Thoracic aorta (tissue), 2 donors: ENCODE data around the gene MS4A8. TPM values are rescaled to one million over a fixed set of nuclear protein-coding genes. Genes with fewer than 3 reads are reported as not detected.
"Not testable (repeated sequence)": the region's sequence is repeated elsewhere in the genome, so short reads cannot be mapped to it uniquely, and the experiment has no call there.

ENCODE experiments used
- ATAC-seq: fragments of 150-250 bp; one replicate; pipeline ENCODE4 v1.8.0; 2017; ENCODE audit warnings: low read depth; ENCODE audit not compliant: insufficient number of reproducible peaks, low FRiP score
- DNase-seq: peaks from one replicate; pipeline ENCODE4 v3.0.0-alpha.2; 2020; ENCODE audit warnings: low spot score
- H3K27ac ChIP-seq, 2 donors: fragments of 200-600 bp; sonication (generic); 1 replicate in 1 of 2; 2 replicates in 1 of 2; pipeline ENCODE4 v1.5.1; 2016; ENCODE audit warnings: mild to moderate bottlenecking in 2 of 2, moderate library complexity in 2 of 2
- H3K27me3 ChIP-seq: fragments of 200-600 bp; sonication (generic); replicated peaks from 2 replicates; pipeline ENCODE4 v1.6.0; 2016; ENCODE audit warnings: mild to moderate bottlenecking; ENCODE audit not compliant: insufficient read depth
- H3K36me3 ChIP-seq: fragments of 200-600 bp; sonication (generic); one replicate; pipeline ENCODE4 v1.5.1; 2016
- H3K4me1 ChIP-seq, 2 donors: fragments of 200-600 bp; sonication (generic); 1 replicate in 1 of 2; 2 replicates in 1 of 2; pipeline versions ENCODE4 v1.5.1 to v1.6.0; 2016; ENCODE audit warnings: low read depth in 2 of 2, mild to moderate bottlenecking in 1 of 2; ENCODE audit not compliant: control insufficient read depth in 1 of 2
- H3K4me3 ChIP-seq: fragments of 200-600 bp; sonication (generic); 2 replicates; pipeline ENCODE4 v1.5.1; 2016; ENCODE audit warnings: mild to moderate bottlenecking
- H3K9me3 ChIP-seq: fragments of 200-600 bp; sonication (generic); 2 replicates; pipeline ENCODE4 v1.5.1; 2016
- total RNA-seq, 2 donors: library from RNA; depleted of rRNA; stranded (reverse); fragments of >200 nt; gene quantifications; one replicate each; pipeline versions ENCODE4 v1.1.0 to v1.2.3, GENCODE V29; 2016
- TF ChIP-seq, protein P1 (sequence below): fragments of 200-600 bp; sonication (generic); IDR thresholded peaks from one replicate; pipeline ENCODE4 v1.5.1; 2019; ENCODE audit warnings: antibody characterized with exemption

The MS4A8 gene
- total RNA-seq, 2 donors from 2014 or later = not detected

DNA sequence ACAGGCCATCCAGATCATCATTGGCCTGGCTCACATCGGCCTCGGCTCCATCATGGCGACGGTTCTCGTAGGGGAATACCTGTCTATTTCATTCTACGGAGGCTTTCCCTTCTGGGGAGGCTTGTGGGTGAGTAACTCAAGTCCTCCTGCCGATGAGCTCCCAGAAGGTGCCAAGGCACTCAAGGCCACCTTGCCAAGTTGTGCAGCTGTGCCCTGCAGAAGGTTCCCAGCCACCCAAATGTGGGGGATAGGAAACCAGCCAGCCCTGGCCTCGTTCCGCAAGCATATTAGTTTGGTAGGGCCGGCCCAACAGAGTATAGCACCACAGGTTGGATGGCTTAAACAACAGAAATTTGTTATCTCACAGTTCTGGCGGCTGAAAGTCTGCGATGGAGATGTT, 4.0 kb downstream of the MS4A8 start:
- TF ChIP-seq, protein P1, sequence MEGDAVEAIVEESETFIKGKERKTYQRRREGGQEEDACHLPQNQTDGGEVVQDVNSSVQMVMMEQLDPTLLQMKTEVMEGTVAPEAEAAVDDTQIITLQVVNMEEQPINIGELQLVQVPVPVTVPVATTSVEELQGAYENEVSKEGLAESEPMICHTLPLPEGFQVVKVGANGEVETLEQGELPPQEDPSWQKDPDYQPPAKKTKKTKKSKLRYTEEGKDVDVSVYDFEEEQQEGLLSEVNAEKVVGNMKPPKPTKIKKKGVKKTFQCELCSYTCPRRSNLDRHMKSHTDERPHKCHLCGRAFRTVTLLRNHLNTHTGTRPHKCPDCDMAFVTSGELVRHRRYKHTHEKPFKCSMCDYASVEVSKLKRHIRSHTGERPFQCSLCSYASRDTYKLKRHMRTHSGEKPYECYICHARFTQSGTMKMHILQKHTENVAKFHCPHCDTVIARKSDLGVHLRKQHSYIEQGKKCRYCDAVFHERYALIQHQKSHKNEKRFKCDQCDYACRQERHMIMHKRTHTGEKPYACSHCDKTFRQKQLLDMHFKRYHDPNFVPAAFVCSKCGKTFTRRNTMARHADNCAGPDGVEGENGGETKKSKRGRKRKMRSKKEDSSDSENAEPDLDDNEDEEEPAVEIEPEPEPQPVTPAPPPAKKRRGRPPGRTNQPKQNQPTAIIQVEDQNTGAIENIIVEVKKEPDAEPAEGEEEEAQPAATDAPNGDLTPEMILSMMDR = no peak
- H3K36me3 ChIP-seq = no peaks in the 10 kb centered on the region
- H3K4me1 ChIP-seq = no peaks in the 10 kb centered on the region
- H3K4me3 ChIP-seq = no peak overlapping the region
- DNase-seq (no peak), ATAC-seq (no peak)
- H3K27ac ChIP-seq = no peak overlapping the region
- H3K9me3 ChIP-seq = no peaks in the 10 kb centered on the region
- no peaks in the 10 kb centered on the region for H3K27me3 ChIP-seq

DNA sequence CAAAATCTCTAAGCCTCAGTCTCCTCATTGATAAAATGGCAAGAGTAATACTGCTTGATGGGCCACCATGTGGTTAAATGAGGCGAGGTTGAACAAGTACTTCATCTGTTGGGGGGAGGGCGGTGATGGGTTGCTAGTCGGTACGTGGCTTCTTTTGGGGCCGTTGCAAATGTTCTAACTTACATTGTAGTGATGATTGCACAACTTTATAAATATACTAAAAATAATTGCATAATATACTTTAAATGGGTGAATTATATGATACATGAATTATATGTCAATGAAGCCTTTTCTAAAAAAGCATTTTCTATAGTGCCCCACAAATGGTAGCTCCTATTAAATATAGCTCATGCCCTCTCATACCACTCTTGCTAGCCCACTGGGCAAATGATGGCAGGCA, 6.5 kb downstream of the MS4A8 start:
- DNase-seq = no peak
- Histone ChIP-seq H3K4me3 (no peak overlapping the region), H3K4me1 (no peaks in the 10 kb centered on the region), H3K27me3 (no peaks in the 10 kb centered on the region), H3K27ac (no peak overlapping the region), H3K9me3 (no peaks in the 10 kb centered on the region), H3K36me3 (no peaks in the 10 kb centered on the region)
- ATAC-seq = no peak
- TF ChIP-seq, protein P1 = no peak

- Histone ChIP-seq H3K9me3 (no peaks in the 10 kb centered on the region), H3K4me3 (no peak overlapping the region), H3K36me3 (no peaks in the 10 kb centered on the region), H3K27me3 (no peaks in the 10 kb centered on the region), H3K27ac (no peak overlapping the region), H3K4me1 (no peaks in the 10 kb centered on the region)
- DNase-seq = no peak
- TF ChIP-seq, protein P1 = no peak
- no peak for ATAC-seq
Observed at GRCh38 chr11:60706931-60707330, 7.5 kb downstream of the MS4A8 start.

DNA sequence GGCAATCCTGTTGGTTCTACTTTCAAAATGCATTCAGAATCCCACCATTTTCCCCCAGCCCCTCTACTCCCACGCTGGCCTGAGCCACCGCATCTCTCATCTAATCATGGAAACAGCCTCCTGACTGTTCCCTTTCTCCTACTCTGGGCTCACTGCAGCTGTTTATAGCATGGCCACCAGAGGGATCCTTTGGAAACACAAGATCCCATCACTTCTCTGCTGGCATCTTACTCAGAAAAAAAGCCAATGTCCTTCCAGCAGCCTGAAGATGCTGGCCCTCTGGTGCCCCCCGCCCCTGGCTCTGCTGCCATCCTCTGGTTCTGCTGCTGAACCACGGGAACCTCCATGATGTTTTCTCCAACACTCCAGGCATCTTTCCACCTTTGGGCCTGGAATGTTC, 11.1 kb downstream of the MS4A8 start:
- H3K9me3 ChIP-seq = no peaks in the 10 kb centered on the region
- H3K36me3 ChIP-seq = no peaks in the 10 kb centered on the region
- no peak for DNase-seq
- H3K27me3 ChIP-seq = no peaks in the 10 kb centered on the region
- ATAC-seq = no peak
- no peak overlapping the region for H3K27ac ChIP-seq
- H3K4me3 ChIP-seq = no peak overlapping the region
- no peaks in the 10 kb centered on the region for H3K4me1 ChIP-seq
- TF ChIP-seq, protein P1 = no peak

- Histone ChIP-seq H3K4me1 (no peaks in the 10 kb centered on the region), H3K27me3 (no peaks in the 10 kb centered on the region), H3K9me3 (no peaks in the 10 kb centered on the region), H3K4me3 (no peak overlapping the region), H3K36me3 (no peaks in the 10 kb centered on the region), H3K27ac (no peak overlapping the region)
- ATAC-seq (no peak), DNase-seq (no peak)
- TF ChIP-seq, protein P1 = no peak
Observed at GRCh38 chr11:60711276-60711675, 11.9 kb downstream of the MS4A8 start.

- ATAC-seq, H3K27me3 ChIP-seq, H3K27ac ChIP-seq, H3K4me3 ChIP-seq, H3K4me1 ChIP-seq, H3K9me3 ChIP-seq, DNase-seq, H3K36me3 ChIP-seq: not testable (repeated sequence)
Observed at GRCh38 chr11:60713423-60713822, 14.0 kb downstream of the MS4A8 start.
